Upper lobe of left lung (tissue), 4 donors: ENCODE results near the gene SCARB1.

ENCODE experiments used
- EP300 ChIP-seq, 4 donors: sonication (generic); formaldehyde crosslinking; IDR thresholded peaks; one replicate each; pipeline ENCODE4 v1.5.1; 2017; ENCODE audit warnings: antibody characterized with exemption in 4 of 4, control low read depth in 2 of 4
- POLR2A ChIP-seq, 4 donors: fragments of 450-650 bp; IDR thresholded peaks; one replicate each; pipeline ENCODE4 v1.5.1; 2016 to 2017; ENCODE audit warnings: antibody characterized with exemption in 4 of 4, mild to moderate bottlenecking in 2 of 4
- POLR2AphosphoS5 ChIP-seq, 2 donors: sonication (generic); formaldehyde crosslinking; IDR thresholded peaks; one replicate each; pipeline ENCODE4 v1.5.1; 2017; ENCODE audit warnings: antibody characterized with exemption in 2 of 2
- TF ChIP-seq, protein P1 (sequence below), 6 experiments: fragments of 450-650 bp in 4 of 6; fragments of 200-600 bp in 2 of 6; sonication (generic) in 2 of 6; IDR thresholded peaks; one replicate each; pipeline ENCODE4 v1.5.1; 2016 to 2019; ENCODE audit warnings: antibody characterized with exemption in 6 of 6

- TF ChIP-seq POLR2A (IDR thresholded peaks at IDR 0.05) (no peak), POLR2AphosphoS5 (IDR thresholded peaks at IDR 0.05) (no peak), EP300 (IDR thresholded peaks at IDR 0.05) (no peak)
- TF ChIP-seq, protein P1, sequence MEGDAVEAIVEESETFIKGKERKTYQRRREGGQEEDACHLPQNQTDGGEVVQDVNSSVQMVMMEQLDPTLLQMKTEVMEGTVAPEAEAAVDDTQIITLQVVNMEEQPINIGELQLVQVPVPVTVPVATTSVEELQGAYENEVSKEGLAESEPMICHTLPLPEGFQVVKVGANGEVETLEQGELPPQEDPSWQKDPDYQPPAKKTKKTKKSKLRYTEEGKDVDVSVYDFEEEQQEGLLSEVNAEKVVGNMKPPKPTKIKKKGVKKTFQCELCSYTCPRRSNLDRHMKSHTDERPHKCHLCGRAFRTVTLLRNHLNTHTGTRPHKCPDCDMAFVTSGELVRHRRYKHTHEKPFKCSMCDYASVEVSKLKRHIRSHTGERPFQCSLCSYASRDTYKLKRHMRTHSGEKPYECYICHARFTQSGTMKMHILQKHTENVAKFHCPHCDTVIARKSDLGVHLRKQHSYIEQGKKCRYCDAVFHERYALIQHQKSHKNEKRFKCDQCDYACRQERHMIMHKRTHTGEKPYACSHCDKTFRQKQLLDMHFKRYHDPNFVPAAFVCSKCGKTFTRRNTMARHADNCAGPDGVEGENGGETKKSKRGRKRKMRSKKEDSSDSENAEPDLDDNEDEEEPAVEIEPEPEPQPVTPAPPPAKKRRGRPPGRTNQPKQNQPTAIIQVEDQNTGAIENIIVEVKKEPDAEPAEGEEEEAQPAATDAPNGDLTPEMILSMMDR (IDR thresholded peaks at IDR 0.05) = peak; percentile 86 to 98 (median 93)
Measured at GRCh38 chr12:124906606-124907261, 43.1 kb upstream of the SCARB1 start.
